GM13976 (cell line): Measurements from ENCODE around the gene PLCL2.

ENCODE experiments used
- DNase-seq: peaks from one replicate; pipeline ENCODE4 v3.0.0; 2012; ENCODE audit warnings: low spot score
- in situ Hi-C: fragments of 300-500 bp; cut with MboI; formaldehyde crosslinking; loops from one replicate; pipeline ENCODE4 v1.12.0; 2022; ENCODE audit warnings: low sequenced_read_pairs, mixed read lengths, inconsistent platforms; ENCODE audit not compliant: unreplicated experiment
- TF ChIP-seq, protein P1 (sequence below): IDR thresholded peaks from 2 replicates; pipeline ENCODE4 v1.5.1; 2012; ENCODE audit warnings: borderline replicate concordance, mild to moderate bottlenecking; ENCODE audit not compliant: insufficient read depth; ENCODE audit errors: extremely low read depth, missing control alignments, control extremely low read depth

PLCL2 gene

DNA sequence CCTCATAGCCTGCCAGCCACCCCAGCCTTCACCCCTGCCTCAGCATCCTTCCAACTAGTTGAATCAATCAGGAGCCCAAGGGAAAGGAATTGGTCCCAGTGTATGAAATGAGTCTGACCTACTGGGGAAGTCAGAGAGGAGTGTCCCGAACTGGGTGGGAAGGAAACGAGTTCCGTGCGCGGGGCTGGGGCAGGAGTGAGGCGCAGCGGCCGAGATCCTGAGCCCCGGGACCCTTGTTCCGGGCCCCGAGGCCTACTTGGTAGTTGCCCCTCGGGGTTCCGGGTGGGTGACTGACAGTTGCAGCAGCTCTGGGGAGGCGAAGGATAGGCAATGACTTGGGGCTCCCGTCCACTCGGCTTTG, 1.1 kb upstream of the PLCL2 start:
- no peak for DNase-seq
- TF ChIP-seq, protein P1, sequence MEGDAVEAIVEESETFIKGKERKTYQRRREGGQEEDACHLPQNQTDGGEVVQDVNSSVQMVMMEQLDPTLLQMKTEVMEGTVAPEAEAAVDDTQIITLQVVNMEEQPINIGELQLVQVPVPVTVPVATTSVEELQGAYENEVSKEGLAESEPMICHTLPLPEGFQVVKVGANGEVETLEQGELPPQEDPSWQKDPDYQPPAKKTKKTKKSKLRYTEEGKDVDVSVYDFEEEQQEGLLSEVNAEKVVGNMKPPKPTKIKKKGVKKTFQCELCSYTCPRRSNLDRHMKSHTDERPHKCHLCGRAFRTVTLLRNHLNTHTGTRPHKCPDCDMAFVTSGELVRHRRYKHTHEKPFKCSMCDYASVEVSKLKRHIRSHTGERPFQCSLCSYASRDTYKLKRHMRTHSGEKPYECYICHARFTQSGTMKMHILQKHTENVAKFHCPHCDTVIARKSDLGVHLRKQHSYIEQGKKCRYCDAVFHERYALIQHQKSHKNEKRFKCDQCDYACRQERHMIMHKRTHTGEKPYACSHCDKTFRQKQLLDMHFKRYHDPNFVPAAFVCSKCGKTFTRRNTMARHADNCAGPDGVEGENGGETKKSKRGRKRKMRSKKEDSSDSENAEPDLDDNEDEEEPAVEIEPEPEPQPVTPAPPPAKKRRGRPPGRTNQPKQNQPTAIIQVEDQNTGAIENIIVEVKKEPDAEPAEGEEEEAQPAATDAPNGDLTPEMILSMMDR, result no peak
- in situ Hi-C loops, result no loop called here

DNA sequence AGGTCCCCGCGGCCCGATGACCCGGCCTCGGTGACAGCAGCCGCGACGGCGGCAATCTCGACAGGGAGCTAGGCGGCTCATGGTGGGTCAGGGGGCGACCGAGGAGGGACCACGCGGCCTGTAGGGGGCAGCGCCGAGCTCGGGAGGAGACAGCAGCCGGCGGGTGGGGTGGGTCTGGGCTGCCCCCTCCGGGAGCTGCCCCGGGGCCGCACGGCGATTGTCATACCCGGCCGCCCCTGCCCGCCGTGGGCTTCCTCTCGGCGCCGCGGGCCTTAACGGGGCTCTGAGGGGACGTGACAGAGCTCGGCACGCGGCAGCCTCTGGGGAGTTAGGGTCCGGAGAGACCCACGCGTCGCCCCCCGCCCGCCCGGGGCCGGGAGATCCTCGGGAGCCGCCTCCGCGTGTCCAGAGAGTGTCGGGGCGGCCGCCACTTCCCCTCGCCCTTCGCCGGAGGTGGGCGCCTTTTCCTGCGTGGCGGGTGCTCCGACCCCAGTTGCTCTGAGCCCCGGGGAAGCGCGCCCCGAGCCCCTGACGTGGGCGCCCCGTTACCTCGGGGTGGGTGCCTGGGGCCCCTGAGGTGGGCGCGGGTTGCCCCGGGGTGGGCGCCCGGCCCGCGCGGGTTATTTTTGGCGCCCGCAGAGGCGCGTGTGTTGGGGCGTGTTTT, 539 bp upstream of the PLCL2 start:
- DNase-seq, result peak; percentile 92
- TF ChIP-seq, protein P1, result peak; percentile 77
- in situ Hi-C loops, result no loop called here

DNA sequence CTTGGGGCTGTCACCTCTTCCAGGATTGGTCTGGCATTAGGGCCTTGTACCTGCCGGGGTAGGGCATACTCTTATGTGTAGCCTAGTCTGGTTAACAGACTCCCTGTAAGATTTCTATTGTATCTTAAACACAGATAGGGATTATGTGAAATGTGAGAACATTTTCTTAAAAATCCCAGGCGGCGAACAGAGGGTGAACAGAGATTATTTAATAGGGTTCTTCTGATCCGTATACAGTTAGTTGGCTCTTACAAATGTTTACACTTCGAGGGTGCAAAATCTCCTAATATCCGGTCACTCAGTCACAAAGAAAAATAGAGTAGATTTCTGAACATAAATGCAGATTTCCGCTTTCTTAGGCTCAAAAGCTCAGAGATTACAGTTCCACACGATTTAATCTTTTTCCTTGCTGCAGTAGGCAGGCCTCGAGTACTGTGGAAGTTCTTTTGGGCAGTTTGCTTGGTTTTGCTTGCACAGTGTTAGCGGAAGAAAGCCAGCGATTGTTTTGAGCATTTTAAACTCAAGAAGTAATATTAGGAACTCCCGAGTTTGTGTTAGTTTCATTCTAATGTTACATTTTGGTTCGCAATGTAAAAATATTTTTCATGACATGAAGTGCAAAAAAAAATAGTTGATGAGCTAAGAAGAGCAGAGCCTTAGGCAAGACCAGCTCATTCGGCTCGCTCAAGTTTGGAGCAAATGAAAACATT, 993 bp downstream of the PLCL2 start:
- no peak for DNase-seq
- TF ChIP-seq, protein P1, result no peak
- in situ Hi-C loops, result no loop called here

DNA sequence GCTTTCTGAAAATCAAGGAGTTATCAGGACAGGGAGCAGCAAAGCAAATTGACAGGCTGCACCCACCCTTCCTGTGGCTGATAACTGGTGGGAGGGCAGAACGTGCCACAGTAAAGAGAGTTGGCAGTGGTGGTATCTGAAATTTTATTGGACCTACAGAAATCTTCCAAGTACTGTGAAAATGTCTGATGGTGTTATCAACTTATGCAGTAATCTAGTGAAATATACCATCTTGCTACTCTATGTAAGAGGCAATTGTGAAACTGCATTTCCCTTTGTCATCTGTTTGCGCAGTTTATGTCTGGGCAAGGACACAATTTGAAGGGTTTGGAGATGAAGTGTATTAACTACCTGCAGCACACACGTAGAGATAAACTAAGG, 1.5 kb downstream of the PLCL2 start:
- TF ChIP-seq, protein P1, result no peak
- no peak for DNase-seq
- in situ Hi-C loops, result no loop called here

DNA sequence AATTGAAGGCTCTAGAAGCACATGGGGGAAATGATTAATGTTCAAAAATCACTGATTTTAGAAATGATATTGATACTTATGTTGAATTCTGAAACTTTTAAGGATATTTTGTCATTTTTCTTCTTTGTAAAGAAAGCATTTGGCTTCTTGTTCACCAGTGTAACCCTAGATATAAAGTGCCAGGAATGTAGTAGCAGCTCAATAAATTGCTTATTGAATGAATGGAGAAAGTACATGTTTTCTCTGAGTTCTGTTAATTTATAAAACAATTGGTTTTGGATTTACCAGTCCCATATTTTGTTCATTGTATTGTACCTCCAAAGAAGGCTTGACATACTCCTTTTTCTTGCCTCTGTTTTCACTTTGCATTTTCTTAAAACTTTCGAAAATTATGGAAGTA, 2.4 kb downstream of the PLCL2 start:
- TF ChIP-seq, protein P1, result no peak
- in situ Hi-C loops, result no loop called here
- DNase-seq, result no peak

DNA sequence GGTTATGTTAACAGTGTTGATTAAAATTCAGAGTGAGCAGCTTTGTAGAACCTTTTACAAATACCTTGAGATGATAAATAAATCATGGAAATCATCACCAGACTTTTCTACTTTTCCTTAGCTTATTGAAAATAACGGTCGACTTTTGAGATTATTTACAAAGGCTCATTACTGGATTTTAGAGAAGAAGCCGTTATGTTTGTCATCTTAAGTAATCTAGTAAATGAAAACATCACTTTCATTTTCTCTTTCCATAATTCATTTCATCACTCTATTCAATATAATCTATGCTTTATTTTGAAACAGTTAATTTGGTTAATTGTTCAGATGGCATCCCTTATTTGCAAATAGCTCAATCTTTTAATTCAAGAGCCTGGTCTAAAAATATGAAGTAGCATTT, 3.6 kb downstream of the PLCL2 start:
- in situ Hi-C loops, result no loop called here
- TF ChIP-seq, protein P1, result no peak
- DNase-seq, result no peak
